IMR-90 (cell line): ENCODE results near the gene FSTL5. TPM values are rescaled to one million over a fixed set of nuclear protein-coding genes. Genes with fewer than 3 reads are reported as not detected.

Experiments
- ATAC-seq: fragments of 200-7000 bp; cut with Tn5 transposase; 2 replicates; pipeline ENCODE4 v1.9.1; 2020; ENCODE audit warnings: low read depth, mild to moderate bottlenecking, moderate library complexity
- BruUV-seq: library from RNA; stranded (reverse); fragments of 400-500 nt; replicated peaks from 2 replicates; lab custom pipeline; 2021; lab: Mats Ljungman, UMichigan
- CTCF ChIA-PET: fragments of 300-600 bp; formaldehyde crosslinking; extraction: SDS; loops from one replicate; lab custom pipeline; 2021; ENCODE audit warnings: antibody characterized with exemption; lab: Yijun Ruan, JAX
- POLR2A ChIA-PET: fragments of 300-600 bp; sonication (Branson Sonifier 250); formaldehyde crosslinking; loops from one replicate; lab custom pipeline; 2022; ENCODE audit warnings: antibody characterized with exemption; ENCODE audit not compliant: unreplicated experiment; lab: Charles Lee
- DNase-seq: peaks from one replicate; pipeline ENCODE4 v3.0.0; 2013
- H2AFZ ChIP-seq: replicated peaks from 2 replicates; pipeline ENCODE3; 2013; ENCODE audit warnings: low read length, mild to moderate bottlenecking; ENCODE audit not compliant: poor library complexity
- H2AK5ac ChIP-seq: 2 replicates; pipeline ENCODE4 v1.6.1; 2013; ENCODE audit warnings: low read depth, low read length, inconsistent platforms
- H2AK9ac ChIP-seq: replicated peaks from 2 replicates; pipeline ENCODE3; 2013; ENCODE audit warnings: mild to moderate bottlenecking, low read depth, low read length, moderate library complexity; ENCODE audit not compliant: poor library complexity
- H2BK120ac ChIP-seq: 2 replicates; pipeline ENCODE4 v1.6.1; 2013; ENCODE audit warnings: low read depth, low read length, inconsistent platforms
- H2BK15ac ChIP-seq: 3 replicates; pipeline ENCODE4 v1.6.1; 2013; ENCODE audit warnings: low read depth, low read length, inconsistent platforms
- H2BK20ac ChIP-seq: 2 replicates; pipeline ENCODE4 v1.6.1; 2013; ENCODE audit warnings: low read depth, mild to moderate bottlenecking, inconsistent platforms, low read length, moderate library complexity
- H2BK5ac ChIP-seq: 2 replicates; pipeline ENCODE4 v1.6.1; 2013; ENCODE audit warnings: mild to moderate bottlenecking, low read depth, low read length, inconsistent platforms; ENCODE audit not compliant: poor library complexity, severe bottlenecking
- H3K14ac ChIP-seq: replicated peaks from 2 replicates; pipeline ENCODE4 v1.6.1; 2013; ENCODE audit warnings: low read depth, low read length, inconsistent platforms
- H3K18ac ChIP-seq: 2 replicates; pipeline ENCODE4 v1.6.1; 2013; ENCODE audit warnings: low read depth, low read length, control low read depth
- H3K23ac ChIP-seq: 2 replicates; pipeline ENCODE4 v1.6.1; 2013; ENCODE audit warnings: low read depth, low read length, inconsistent platforms
- H3K27ac ChIP-seq: 2 replicates; pipeline ENCODE4 v1.5.1; 2013; ENCODE audit warnings: mild to moderate bottlenecking, control low read depth, low read length; ENCODE audit not compliant: insufficient read depth
- H3K27me3 ChIP-seq: 2 replicates; pipeline ENCODE4 v1.6.1; 2013; ENCODE audit warnings: low read length; ENCODE audit not compliant: control insufficient read depth, insufficient read depth
- H3K36me3 ChIP-seq: 2 replicates; pipeline ENCODE4 v1.6.1; 2013; ENCODE audit warnings: low read length, mixed read lengths; ENCODE audit not compliant: control insufficient read depth, insufficient read depth
- H3K4ac ChIP-seq: 2 replicates; pipeline ENCODE4 v1.6.1; 2013; ENCODE audit warnings: low read depth, low read length, inconsistent platforms
- H3K4me1 ChIP-seq: 2 replicates; pipeline ENCODE4 v1.6.1; 2013; ENCODE audit warnings: low read length, mixed read lengths; ENCODE audit not compliant: control insufficient read depth, insufficient read depth
- H3K4me2 ChIP-seq: 2 replicates; pipeline ENCODE4 v1.6.1; 2013; ENCODE audit warnings: low read depth, mild to moderate bottlenecking, control low read depth, low read length, moderate library complexity
- H3K4me3 ChIP-seq: 2 replicates; pipeline ENCODE4 v1.5.1; 2013; ENCODE audit warnings: low read depth, mild to moderate bottlenecking, control low read depth, low read length, moderate library complexity; ENCODE audit not compliant: insufficient read depth
- H3K56ac ChIP-seq: 2 replicates; pipeline ENCODE4 v1.6.1; 2013; ENCODE audit warnings: low read length, inconsistent platforms; ENCODE audit not compliant: insufficient read depth; ENCODE audit errors: extremely low read depth
- H3K79me1 ChIP-seq, 2 experiments: 2 replicates each; pipeline ENCODE4 v1.6.1; 2013; ENCODE audit warnings: low read length in 2 of 2, inconsistent platforms in 1 of 2, low read depth in 1 of 2
- H3K9ac ChIP-seq: 2 replicates; pipeline ENCODE4 v1.6.1; 2013; ENCODE audit warnings: low read depth, low read length, control low read depth
- H3K9me1 ChIP-seq: 2 replicates; pipeline ENCODE4 v1.6.1; 2013; ENCODE audit warnings: low read length, inconsistent platforms; ENCODE audit not compliant: insufficient read depth
- H3K9me3 ChIP-seq: 2 replicates; pipeline ENCODE4 v1.6.1; 2013; ENCODE audit warnings: low read length; ENCODE audit not compliant: control insufficient read depth, insufficient read depth
- H4K20me1 ChIP-seq: 2 replicates; pipeline ENCODE4 v1.6.1; 2013; ENCODE audit warnings: low read length, inconsistent platforms; ENCODE audit not compliant: insufficient read depth
- H4K5ac ChIP-seq: 2 replicates; pipeline ENCODE4 v1.6.1; 2013; ENCODE audit warnings: mild to moderate bottlenecking, low read depth, low read length, control low read depth
- H4K8ac ChIP-seq, 2 experiments: 2 replicates each; pipeline ENCODE4 v1.6.1; 2013; ENCODE audit warnings: low read depth in 2 of 2, low read length in 2 of 2, control low read depth in 1 of 2, inconsistent platforms in 1 of 2
- H4K91ac ChIP-seq: 2 replicates; pipeline ENCODE4 v1.6.1; 2013; ENCODE audit warnings: low read depth, low read length, inconsistent platforms; ENCODE audit not compliant: insufficient read depth
- BHLHE40 ChIP-seq: fragments of 150-350 bp; IDR thresholded peaks from 2 replicates; pipeline ENCODE4 v1.6.1; 2016; ENCODE audit warnings: mild to moderate bottlenecking, low read depth, low read length
- POLR2A ChIP-seq: IDR thresholded peaks from 2 replicates; pipeline ENCODE4 v1.6.1; 2012; ENCODE audit warnings: mild to moderate bottlenecking, low read depth, low read length
- SMC3 ChIP-seq: fragments of 150-350 bp; IDR thresholded peaks from 2 replicates; pipeline ENCODE4 v1.6.1; 2016; ENCODE audit warnings: low read depth, mild to moderate bottlenecking, antibody characterized with exemption, low read length, moderate library complexity
- WGBS, 2 experiments: methylation state at CpG; one replicate each; pipeline versions ENCODE4 v1.1.5 to v1.1.7; 2013; ENCODE audit warnings: missing lambda C conversion rate in 2 of 2; ENCODE audit not compliant: insufficient read length in 1 of 2; ENCODE audit errors: extremely low coverage in 2 of 2; 5-methylcytosine and 5-hydroxymethylcytosine counted together
- dilution Hi-C: fragments of 300-500 bp; cut with HindIII; formaldehyde crosslinking; loops from one replicate; pipeline ENCODE4 v1.14.3; 2018; ENCODE audit warnings: low sequenced_read_pairs; ENCODE audit not compliant: unreplicated experiment
- in situ Hi-C: fragments of 300-500 bp; cut with MboI; formaldehyde crosslinking; loops from 3 replicates; pipeline ENCODE4 v1.14.3; 2019; ENCODE audit warnings: low sequenced_read_pairs, inconsistent platforms, mixed read lengths
- intact Hi-C: fragments of 100-400 bp; cut with micrococcal nuclease; formaldehyde crosslinking; loops from 2 replicates; pipeline ENCODE4 v1.10.0; 2022
- polyA plus RNA-seq, 3 experiments: library from polyadenylated mRNA; depleted of rRNA; stranded (reverse); fragments of >200 nt; gene quantifications; 2 replicates each; pipeline ENCODE4 v1.2.3, GENCODE V29; 2012; ENCODE audit warnings: low replicate concordance in 1 of 3
- total RNA-seq: library from RNA; depleted of rRNA; stranded (reverse); fragments of >200 nt; gene quantifications from 2 replicates; pipeline ENCODE4 v1.2.3, GENCODE V29; 2012

The FSTL5 gene
- total and polyA plus RNA-seq, 2 of the 4 experiments (the other 2 are of a cell fraction): under 0.01 TPM; not detected in 1

GRCh38 chr4:161992317-161992716, 171.5 kb downstream of the FSTL5 start:
- H2BK15ac ChIP-seq: no peak overlapping the region
- H4K20me1 ChIP-seq: no peaks in the 10 kb centered on the region
- H2AK9ac ChIP-seq: no peak overlapping the region
- H4K5ac ChIP-seq: no peak overlapping the region
- ChIA-PET CTCF (no interaction called here), POLR2A (interaction anchor here (0.6 kb wide), 1 partner anchor 67 kb away, joined by 4 read pairs; no protein-coding TSS in a partner anchor)
- dilution Hi-C loops (no loop called here), intact Hi-C loops (no loop called here), in situ Hi-C loops (no loop called here)
- no peak for DNase-seq
- no TSS peak for BruUV-seq
- H2AFZ ChIP-seq: no peak overlapping the region
- H3K18ac ChIP-seq: no peak overlapping the region
- H3K9me1 ChIP-seq: no peaks in the 10 kb centered on the region
- TF ChIP-seq BHLHE40 (no peak), SMC3 (no peak), POLR2A (no peak)
- H3K79me1 ChIP-seq: no peaks in the 10 kb centered on the region
- H3K4me2 ChIP-seq: no peak overlapping the region
- H3K23ac ChIP-seq: no peak overlapping the region
- no peak overlapping the region for H3K4ac ChIP-seq
- H3K56ac ChIP-seq: no peak overlapping the region
- no peaks in the 10 kb centered on the region for H3K36me3 ChIP-seq
- ATAC-seq: no peak
- H2AK5ac ChIP-seq: no peak overlapping the region
- no peak overlapping the region for H2BK120ac ChIP-seq
- H3K4me1 ChIP-seq: no peaks in the 10 kb centered on the region
- H3K9ac ChIP-seq: no peak overlapping the region
- H3K9me3 ChIP-seq: no peaks in the 10 kb centered on the region
- WGBS, 2 experiments: no CpG with 5 or more reads among the region's 7 CpGs
- H2BK20ac ChIP-seq: no peak overlapping the region
- H3K14ac ChIP-seq: no peak overlapping the region
- H3K27ac ChIP-seq: no peak overlapping the region
- H3K4me3 ChIP-seq: no peak overlapping the region
- H2BK5ac ChIP-seq: no peak overlapping the region
- no peak overlapping the region for H4K8ac ChIP-seq
- no peaks in the 10 kb centered on the region for H3K27me3 ChIP-seq
- no peak overlapping the region for H4K91ac ChIP-seq
